A549 (cell line): ENCODE measurements around the gene NGB. TPM values are rescaled to one million over a fixed set of nuclear protein-coding genes. Genes with fewer than 3 reads are reported as not detected.

Source experiments
- ATAC-seq, 2 experiments: fragments of 200-7000 bp in 1 of 2; fragments of >200 bp in 1 of 2; cut with Nextera tagmentation in 1 of 2; cut with Tn5 transposase in 1 of 2; 3 replicates each; pipeline versions ENCODE4 v1.8.0 to v1.9.1; 2018 to 2020; ENCODE audit warnings: mild to moderate bottlenecking in 1 of 2, moderate library complexity in 1 of 2
- CTCF ChIA-PET: fragments of 300-600 bp; sonication (Branson Sonifier 250); formaldehyde crosslinking; extraction: SDS; loops from one replicate; lab custom pipeline; 2021; ENCODE audit warnings: antibody characterized with exemption, inconsistent platforms; lab: Yijun Ruan, JAX
- POLR2A ChIA-PET: fragments of 350-600 bp; formaldehyde crosslinking; extraction: SDS; loops from one replicate; lab custom pipeline; 2021; ENCODE audit warnings: antibody characterized with exemption, inconsistent platforms; lab: Yijun Ruan, JAX
- DNase-seq, 2 experiments: peaks; one replicate each; pipeline versions ENCODE4 v3.0.0 to v3.0.0-alpha.2; 2011 to 2016; ENCODE audit warnings: low read depth in 1 of 2, low spot score in 1 of 2
- FAIRE-seq: peaks from 2 replicates; lab custom pipeline; 2011; peaks lifted over from hg19 to GRCh38; lab: Jason Lieb, UNC
- H3K27ac ChIP-seq, 2 experiments: fragments of >200 bp; sonication (Bioruptor Twin); formaldehyde crosslinking; 3 replicates each; pipeline ENCODE4 v1.5.1; 2016 to 2017
- H3K4me1 ChIP-seq: fragments of >200 bp; sonication (Bioruptor Twin); formaldehyde crosslinking; 3 replicates; pipeline ENCODE4 v1.6.1; 2016
- H3K4me2 ChIP-seq: fragments of >200 bp; sonication (Bioruptor Twin); formaldehyde crosslinking; 3 replicates; pipeline ENCODE4 v1.6.1; 2016
- H3K4me3 ChIP-seq: fragments of >200 bp; sonication (Bioruptor Twin); formaldehyde crosslinking; 3 replicates; pipeline ENCODE4 v1.5.1; 2016
- H3K9me3 ChIP-seq: fragments of >200 bp; sonication (Bioruptor Twin); formaldehyde crosslinking; 3 replicates; pipeline ENCODE4 v1.6.1; 2016
- CBX8 ChIP-seq: fragments of 200-600 bp; sonication (generic); IDR thresholded peaks from 2 replicates; pipeline ENCODE4 v1.6.1; 2016
- CHD2 ChIP-seq: fragments of 150-350 bp; IDR thresholded peaks from 2 replicates; pipeline ENCODE4 v1.6.1; 2014; ENCODE audit warnings: low read length; ENCODE audit not compliant: partially characterized antibody
- CHD4 ChIP-seq: fragments of 200-600 bp; sonication (generic); IDR thresholded peaks from 2 replicates; pipeline ENCODE4 v1.6.1; 2016; ENCODE audit warnings: antibody characterized with exemption, mild to moderate bottlenecking, borderline replicate concordance
- CTCF ChIP-seq: fragments of >200 bp; sonication (Bioruptor Twin); formaldehyde crosslinking; IDR thresholded peaks from 3 replicates; pipeline ENCODE4 v1.5.1; 2016
- ELK1 ChIP-seq: fragments of 150-350 bp; IDR thresholded peaks from 2 replicates; pipeline ENCODE4 v1.6.1; 2014; ENCODE audit warnings: low read depth, mild to moderate bottlenecking, low read length
- ESRRA ChIP-seq: fragments of 150-350 bp; IDR thresholded peaks from 2 replicates; pipeline ENCODE4 v1.6.1; 2014; ENCODE audit warnings: mild to moderate bottlenecking, low read length, borderline replicate concordance
- FOSL2 ChIP-seq, 2 experiments: fragments of 450-650 bp in 1 of 2; fragments of >200 bp in 1 of 2; sonication (Bioruptor Twin) in 1 of 2; formaldehyde crosslinking; IDR thresholded peaks; 2 replicates each; pipeline versions ENCODE4 v1.5.0 to v1.6.1; 2016 to 2020; ENCODE audit warnings: mild to moderate bottlenecking in 1 of 2, moderate library complexity in 1 of 2
- GATA3 ChIP-seq: IDR thresholded peaks from 2 replicates; pipeline ENCODE4 v1.6.1; 2012; ENCODE audit warnings: borderline replicate concordance
- HES2 ChIP-seq: fragments of >200 bp; sonication (Bioruptor Twin); formaldehyde crosslinking; IDR thresholded peaks from 2 replicates; pipeline ENCODE4 v1.6.1; 2016
- HEYL ChIP-seq: fragments of 250-450 bp; sonication (Bioruptor Pico); IDR thresholded peaks from 2 replicates; pipeline ENCODE4 v1.8.0; 2021; ENCODE audit warnings: mild to moderate bottlenecking, moderate library complexity
- HOXA7 ChIP-seq: fragments of 250-450 bp; sonication (Bioruptor Pico); IDR thresholded peaks from 2 replicates; pipeline ENCODE4 v1.5.0; 2020; ENCODE audit warnings: mild to moderate bottlenecking, moderate library complexity
- JUN ChIP-seq, 2 experiments: fragments of >200 bp; sonication (Bioruptor Twin); formaldehyde crosslinking; IDR thresholded peaks; 2 replicates in 1 of 2; 3 replicates in 1 of 2; pipeline ENCODE4 v1.6.1; 2016 to 2017
- PBX3 ChIP-seq: IDR thresholded peaks from 2 replicates; pipeline ENCODE4 v1.6.1; 2012
- POLR2A ChIP-seq: IDR thresholded peaks from 2 replicates; pipeline ENCODE4 v1.6.1; 2012; ENCODE audit warnings: mild to moderate bottlenecking, low read length
- RFX5 ChIP-seq: fragments of 450-650 bp; IDR thresholded peaks from 2 replicates; pipeline ENCODE4 v1.7.1; 2014; ENCODE audit warnings: antibody characterized with exemption, mild to moderate bottlenecking, moderate library complexity
- RNF2 ChIP-seq: fragments of 200-600 bp; sonication (generic); IDR thresholded peaks from 2 replicates; pipeline ENCODE4 v1.6.1; 2016; ENCODE audit warnings: low read depth, mild to moderate bottlenecking, antibody characterized with exemption, moderate library complexity, borderline replicate concordance
- TFCP2L1 ChIP-seq: fragments of 250-450 bp; sonication (Bioruptor Pico); IDR thresholded peaks from 2 replicates; pipeline ENCODE4 v1.5.0; 2021; ENCODE audit warnings: mild to moderate bottlenecking
- USF2 ChIP-seq: fragments of 450-650 bp; IDR thresholded peaks from 2 replicates; pipeline ENCODE4 v1.6.1; 2014; ENCODE audit warnings: antibody characterized with exemption
- ZC3H11A ChIP-seq: fragments of 450-650 bp; IDR thresholded peaks from 2 replicates; pipeline ENCODE4 v1.6.1; 2014; ENCODE audit warnings: antibody characterized with exemption, mild to moderate bottlenecking
- ZSCAN20 ChIP-seq: fragments of 250-450 bp; sonication (Bioruptor Pico); IDR thresholded peaks from 2 replicates; pipeline ENCODE4 v1.8.0; 2022; ENCODE audit warnings: mild to moderate bottlenecking, moderate library complexity
- WGBS: methylation state at CpG from one replicate; pipeline ENCODE4 v1.1.6; 2017; ENCODE audit errors: missing lambda C conversion rate; 5-methylcytosine and 5-hydroxymethylcytosine counted together
- polyA plus RNA-seq, 4 experiments: library from polyadenylated mRNA; depleted of rRNA in 3 of 4; stranded (reverse); fragments of >200 nt; fragmentation: RNase III in 1 of 4; extraction: RNeasy Plus Mini Kit Qiagen cat#74134 plus additional on column Dnase treatment in 1 of 4; gene quantifications; 2 replicates in 3 of 4; 3 replicates in 1 of 4; pipeline ENCODE4 v1.2.3, GENCODE V29; 2011 to 2017

NGB gene
- polyA plus RNA-seq, 2 of the 4 experiments (the other 2 are of a cell fraction), result not detected

- Histone ChIP-seq H3K27ac (no peak overlapping the region), H3K4me3 (no peak overlapping the region), H3K9me3 (no peaks in the 10 kb centered on the region), H3K4me2 (no peak overlapping the region), H3K4me1 (no peaks in the 10 kb centered on the region)
- DNase-seq, result no peak
- CTCF ChIA-PET, result interaction anchor here (0.5 kb wide), 1 partner anchor 1411 kb away, joined by 3 read pairs; no protein-coding TSS in a partner anchor
- ATAC-seq, result no peak
- no peak for TF ChIP-seq ZSCAN20 (CRISPR knock-in tag)
- TF ChIP-seq ELK1, result no peak
- no peak for TF ChIP-seq ZC3H11A
- TF ChIP-seq CBX8, result no peak
- no peak for TF ChIP-seq POLR2A
- TF ChIP-seq FOSL2 (IDR thresholded peaks at IDR 0.05), result no peak
- TF ChIP-seq FOSL2 (CRISPR knock-in tag; IDR thresholded peaks at IDR 0.05), result no peak
- no peak for TF ChIP-seq RNF2
- TF ChIP-seq HEYL (CRISPR knock-in tag), result no peak
- no peak for TF ChIP-seq JUN (IDR thresholded peaks at IDR 0.05)
- TF ChIP-seq USF2, result no peak
- TF ChIP-seq ESRRA, result no peak
- TF ChIP-seq HES2, result no peak
- no peak for TF ChIP-seq TFCP2L1 (CRISPR knock-in tag)
- TF ChIP-seq RFX5, result no peak
- no peak for TF ChIP-seq PBX3
- 33% methylated on average over 3 of the region's 4 CpGs for WGBS
- no peak for FAIRE-seq
- POLR2A ChIA-PET, result interaction anchor here (0.5 kb wide), 1 partner anchor 34 kb away, joined by 3 read pairs; no protein-coding TSS in a partner anchor
Observed at GRCh38 chr14:77243853-77244252, 27.2 kb downstream of the NGB start.

- H3K27ac ChIP-seq, result no peak overlapping the region
- ATAC-seq, result no peak
- TF ChIP-seq GATA3, result no peak
- TF ChIP-seq CBX8, result no peak
- no peak for TF ChIP-seq CHD4
- no peak for TF ChIP-seq HEYL (CRISPR knock-in tag)
- no peak for TF ChIP-seq CHD2
- TF ChIP-seq CTCF, result no peak
- TF ChIP-seq HOXA7 (CRISPR knock-in tag), result no peak
- no peak for TF ChIP-seq ESRRA
- TF ChIP-seq, all 56 proteins: peak for 0
- CTCF ChIA-PET, result interaction anchor here (1.2 kb wide), 1 partner anchor 57 kb away, joined by 5 read pairs; no protein-coding TSS in a partner anchor
- Histone ChIP-seq H3K4me2 (no peak overlapping the region), H3K4me1 (no peaks in the 10 kb centered on the region), H3K4me3 (no peak overlapping the region), H3K9me3 (no peaks in the 10 kb centered on the region)
- DNase-seq (no peak), FAIRE-seq (no peak)
- WGBS, result 51% methylated on average over 12 of the region's 12 CpGs
- POLR2A ChIA-PET, result no interaction called here
Observed at GRCh38 chr14:77242752-77243151, 28.3 kb downstream of the NGB start.
